SH-SY5Y (cell line): Measurements from ENCODE around the gene ALDH3B1.

Experiments used
- GATA2 ChIP-seq: IDR thresholded peaks from 2 replicates; pipeline ENCODE4 v1.6.1; 2011; ENCODE audit warnings: mild to moderate bottlenecking, low read depth, low read length
- GATA3 ChIP-seq: IDR thresholded peaks from 2 replicates; pipeline ENCODE4 v1.6.1; 2011; ENCODE audit warnings: low read depth, mild to moderate bottlenecking, low read length, moderate library complexity

DNA sequence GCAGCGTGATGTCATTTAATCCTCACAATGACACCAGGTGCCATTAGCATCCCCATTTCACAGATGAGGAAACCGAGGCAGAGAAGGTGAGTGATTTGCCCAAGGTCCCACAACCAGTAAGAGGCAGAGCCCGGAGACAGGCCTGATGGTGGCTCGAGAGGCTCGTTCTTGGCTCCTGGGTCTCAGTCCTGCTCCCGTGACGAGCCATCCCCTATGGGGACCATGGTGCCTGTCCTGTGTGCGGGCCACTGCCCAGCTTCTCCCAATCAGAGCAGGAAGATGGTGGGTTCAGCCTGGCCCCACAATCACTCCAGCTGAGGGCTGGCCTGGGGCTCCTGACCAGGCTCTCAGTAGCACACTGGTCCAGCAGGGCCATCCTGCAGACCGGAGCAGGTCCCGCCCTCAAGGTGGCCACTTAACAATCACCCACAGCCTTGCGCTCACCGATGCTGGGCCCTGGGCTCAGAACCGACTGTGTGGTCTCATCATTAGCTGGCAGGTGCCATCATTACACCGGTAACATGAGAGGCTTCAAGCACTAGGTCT lies 3.6 kb downstream of the ALDH3B1 start:
- TF ChIP-seq GATA3, result no peak
- TF ChIP-seq GATA2, result no peak
